PC-9 (cell line): Measurements from ENCODE around the gene NAPSA.

Experiments used
- CTCF ChIP-seq: fragments of 200-600 bp; sonication (generic); conservative IDR thresholded peaks from 2 replicates; pipeline ENCODE4 v1.6.1; 2017; ENCODE audit warnings: mixed run types, antibody characterized with exemption, mild to moderate bottlenecking, moderate library complexity
- EZH2 ChIP-seq: fragments of 200-600 bp; sonication (generic); IDR thresholded peaks from 2 replicates; pipeline ENCODE4 v1.8.0; 2017; ENCODE audit warnings: antibody characterized with exemption, low read depth

- TF ChIP-seq EZH2: no peak
- no peak for TF ChIP-seq CTCF
Measured at GRCh38 chr19:50352242-50352641, 13.2 kb downstream of the NAPSA start.
